Mesothelial cell of epicardium (in vitro differentiated cells): ENCODE results near the gene SRP54. TPM values are rescaled to one million over a fixed set of nuclear protein-coding genes. Genes with fewer than 3 reads are reported as not detected.

Source experiments
- DNase-seq, 2 experiments: peaks; one replicate each; pipeline ENCODE4 v3.0.0; 2021; ENCODE audit warnings: low spot score in 2 of 2; ENCODE audit not compliant: unreplicated experiment in 2 of 2
- H3K27ac Mint-ChIP-seq: 2 replicates; pipeline ENCODE4 v1.8.0; 2021; ENCODE audit warnings: mixed read lengths
- H3K27me3 Mint-ChIP-seq: 2 replicates; pipeline ENCODE4 v1.8.0; 2021; ENCODE audit warnings: low read depth, mixed read lengths
- H3K36me3 Mint-ChIP-seq: 2 replicates; pipeline ENCODE4 v1.8.0; 2021; ENCODE audit warnings: mixed read lengths
- H3K4me1 Mint-ChIP-seq: 2 replicates; pipeline ENCODE4 v1.8.0; 2021; ENCODE audit warnings: mixed read lengths
- H3K4me3 Mint-ChIP-seq: 2 replicates; pipeline ENCODE4 v1.8.0; 2021; ENCODE audit warnings: mild to moderate bottlenecking, moderate library complexity, mixed read lengths
- H3K9me3 Mint-ChIP-seq: 2 replicates; pipeline ENCODE4 v1.8.0; 2021; ENCODE audit warnings: mixed read lengths
- total RNA-seq: library from RNA; stranded (reverse); gene quantifications from 3 replicates; pipeline ENCODE4 v1.2.1, GENCODE V29; 2021
- TF ChIP-seq, protein P1 (sequence below): fragments of 200-600 bp; sonication (generic); IDR thresholded peaks from one replicate; pipeline ENCODE4 v1.5.0; 2021; ENCODE audit warnings: antibody characterized with exemption; ENCODE audit not compliant: unreplicated experiment

The SRP54 gene
- total RNA-seq, 1 donor from 2014 or later, result 61.2 TPM

DNA sequence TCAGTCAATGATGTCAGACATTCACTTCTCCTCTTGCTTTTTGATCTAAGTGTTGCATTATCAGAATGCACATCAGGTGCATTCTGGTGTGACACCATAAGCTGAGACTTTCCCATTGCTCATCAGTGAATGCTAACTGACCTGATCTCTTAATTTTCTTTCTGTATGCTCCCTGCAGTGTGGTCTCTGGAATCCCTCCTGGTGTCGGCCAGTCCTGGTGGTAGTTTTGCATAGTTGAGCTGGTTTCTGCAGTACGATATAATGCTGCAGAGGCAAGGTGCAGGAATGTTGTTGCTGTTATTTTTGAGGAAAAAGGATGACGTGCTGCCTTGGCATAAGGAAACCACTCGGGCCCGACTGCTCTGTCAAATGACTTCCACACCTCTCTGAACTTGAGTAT is 11.0 kb upstream of the SRP54 start:
- no peaks in the 10 kb centered on the region for H3K9me3 Mint-ChIP-seq
- no peaks in the 10 kb centered on the region for H3K27me3 Mint-ChIP-seq
- peaks cover 6% of the 10 kb centered on the region for H3K4me1 Mint-ChIP-seq
- H3K27ac Mint-ChIP-seq, result peak overlapping the region; percentile 0
- no peak for DNase-seq
- H3K36me3 Mint-ChIP-seq, result peaks cover 5% of the 10 kb centered on the region
- TF ChIP-seq, protein P1, sequence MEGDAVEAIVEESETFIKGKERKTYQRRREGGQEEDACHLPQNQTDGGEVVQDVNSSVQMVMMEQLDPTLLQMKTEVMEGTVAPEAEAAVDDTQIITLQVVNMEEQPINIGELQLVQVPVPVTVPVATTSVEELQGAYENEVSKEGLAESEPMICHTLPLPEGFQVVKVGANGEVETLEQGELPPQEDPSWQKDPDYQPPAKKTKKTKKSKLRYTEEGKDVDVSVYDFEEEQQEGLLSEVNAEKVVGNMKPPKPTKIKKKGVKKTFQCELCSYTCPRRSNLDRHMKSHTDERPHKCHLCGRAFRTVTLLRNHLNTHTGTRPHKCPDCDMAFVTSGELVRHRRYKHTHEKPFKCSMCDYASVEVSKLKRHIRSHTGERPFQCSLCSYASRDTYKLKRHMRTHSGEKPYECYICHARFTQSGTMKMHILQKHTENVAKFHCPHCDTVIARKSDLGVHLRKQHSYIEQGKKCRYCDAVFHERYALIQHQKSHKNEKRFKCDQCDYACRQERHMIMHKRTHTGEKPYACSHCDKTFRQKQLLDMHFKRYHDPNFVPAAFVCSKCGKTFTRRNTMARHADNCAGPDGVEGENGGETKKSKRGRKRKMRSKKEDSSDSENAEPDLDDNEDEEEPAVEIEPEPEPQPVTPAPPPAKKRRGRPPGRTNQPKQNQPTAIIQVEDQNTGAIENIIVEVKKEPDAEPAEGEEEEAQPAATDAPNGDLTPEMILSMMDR, result no peak
- no peak overlapping the region for H3K4me3 Mint-ChIP-seq

GRCh38 chr14:34978444-34978843 is 4.3 kb upstream of the SRP54 start:
- no peaks in the 10 kb centered on the region for H3K9me3 Mint-ChIP-seq
- no peak overlapping the region for H3K27ac Mint-ChIP-seq
- H3K4me3 Mint-ChIP-seq, result no peak overlapping the region
- no peaks in the 10 kb centered on the region for H3K36me3 Mint-ChIP-seq
- H3K4me1 Mint-ChIP-seq, result no peaks in the 10 kb centered on the region
- TF ChIP-seq, protein P1, result no peak
- no peak for DNase-seq
- H3K27me3 Mint-ChIP-seq, result no peaks in the 10 kb centered on the region

DNA sequence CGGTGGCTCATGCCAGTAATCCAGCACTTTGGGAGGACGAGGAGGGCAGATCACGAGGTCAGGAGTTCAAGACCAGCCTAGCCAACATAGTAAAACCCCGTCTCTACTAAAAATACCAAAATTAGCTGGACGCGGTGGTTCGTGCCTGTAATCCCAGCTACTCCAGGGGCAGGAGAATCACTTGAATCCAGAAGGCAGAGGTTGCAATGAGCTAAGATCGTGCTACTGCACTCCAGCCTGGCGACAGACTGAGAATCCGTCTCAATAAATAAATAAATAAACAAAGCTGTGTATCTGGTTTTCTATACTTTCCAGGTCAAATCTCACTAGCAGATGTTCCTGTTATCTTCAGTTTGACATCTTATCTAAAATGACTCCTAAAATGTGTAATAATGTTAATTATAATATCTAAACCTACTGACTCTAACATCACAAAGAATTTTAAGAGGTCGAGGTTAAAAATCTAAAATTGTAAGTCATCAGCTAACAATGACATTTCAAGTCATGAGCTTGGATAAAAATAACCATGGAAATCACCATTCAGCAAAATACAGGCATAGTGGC is 2.4 kb upstream of the SRP54 start:
- no peak overlapping the region for H3K4me3 Mint-ChIP-seq
- peaks cover 4% of the 10 kb centered on the region for H3K4me1 Mint-ChIP-seq
- H3K27ac Mint-ChIP-seq, result no peak overlapping the region
- H3K36me3 Mint-ChIP-seq, result peaks cover 2% of the 10 kb centered on the region
- H3K27me3 Mint-ChIP-seq, result no peaks in the 10 kb centered on the region
- TF ChIP-seq, protein P1, result no peak
- no peaks in the 10 kb centered on the region for H3K9me3 Mint-ChIP-seq
- no peak for DNase-seq

DNA sequence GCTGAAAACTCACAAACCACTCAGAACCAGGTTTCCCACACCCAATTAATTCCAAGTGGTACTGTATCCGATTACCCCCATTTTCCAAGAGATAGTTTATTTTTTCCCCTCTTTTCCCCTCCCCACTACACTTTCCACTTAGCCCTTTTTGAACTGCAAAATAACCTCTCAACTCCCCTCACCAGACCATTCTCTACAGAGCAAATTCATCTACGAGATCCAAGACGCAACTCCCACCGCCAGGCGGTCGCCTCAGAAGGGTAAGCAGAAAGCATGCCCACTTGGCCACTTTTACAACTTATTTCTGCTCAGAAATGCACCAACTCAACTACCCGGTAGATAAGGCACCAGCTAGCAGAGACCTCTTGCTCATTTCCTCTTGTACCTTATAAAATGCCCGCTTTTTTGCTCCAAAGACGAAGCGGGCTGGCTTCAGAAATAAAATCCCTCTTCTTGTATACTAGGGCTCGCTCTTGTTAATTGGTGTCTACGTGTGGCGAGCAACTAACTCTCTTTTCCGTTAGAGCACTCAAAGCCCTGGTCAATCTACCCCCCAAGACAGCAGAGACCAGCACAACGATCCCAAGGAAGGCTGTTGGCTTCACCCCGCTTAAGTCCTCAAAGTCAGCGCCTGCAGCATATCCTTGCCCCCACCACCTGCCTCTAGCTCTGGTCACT is 910 bp upstream of the SRP54 start:
- peaks cover 13% of the 10 kb centered on the region for H3K4me1 Mint-ChIP-seq
- no peak overlapping the region for H3K4me3 Mint-ChIP-seq
- no peaks in the 10 kb centered on the region for H3K9me3 Mint-ChIP-seq
- DNase-seq, result peak in 1 of 2 experiments; percentile 44
- H3K36me3 Mint-ChIP-seq, result peaks cover 2% of the 10 kb centered on the region
- no peak overlapping the region for H3K27ac Mint-ChIP-seq
- no peaks in the 10 kb centered on the region for H3K27me3 Mint-ChIP-seq
- TF ChIP-seq, protein P1, result peak; percentile 20

GRCh38 chr14:34983148-34983760 is 462 bp downstream of the SRP54 start:
- Mint-ChIP-seq H3K9me3 (no peaks in the 10 kb centered on the region), H3K27ac (no peak overlapping the region), H3K27me3 (no peaks in the 10 kb centered on the region), H3K4me1 (peaks cover 15% of the 10 kb centered on the region), H3K36me3 (peaks cover 2% of the 10 kb centered on the region), H3K4me3 (no peak overlapping the region)
- peak in 1 of 2 experiments; percentile 24 for DNase-seq
- TF ChIP-seq, protein P1, result no peak
